ENCODE measurements around the gene KNDC1.

KNDC1 gene

GRCh38 chr10:133210398-133211140 is 50.5 kb downstream of the KNDC1 start:
- TF ChIP-seq CTCF (IDR thresholded peaks at IDR 0.05; ENCODE audit: low read depth, low read length) (no peak), POLR2A (IDR thresholded peaks at IDR 0.05; ENCODE audit: extremely low read depth, insufficient read length) (no peak), MAX (IDR thresholded peaks at IDR 0.05; ENCODE audit: low read depth, low read length) (no peak), MYC (IDR thresholded peaks at IDR 0.05; ENCODE audit: low read depth, low read length) (no peak)

GRCh38 chr10:133211141-133211830 is 51.3 kb downstream of the KNDC1 start:
- no peak overlapping the region for H3K4me3 ChIP-seq (ENCODE audit: low read depth, low read length)
- no peak for TF ChIP-seq MYC (IDR thresholded peaks at IDR 0.05; ENCODE audit: low read depth, low read length)
- TF ChIP-seq MAX (IDR thresholded peaks at IDR 0.05; ENCODE audit: low read depth, low read length) = no peak
- TF ChIP-seq CTCF (IDR thresholded peaks at IDR 0.05; ENCODE audit: low read depth, low read length) = no peak
- no peak for TF ChIP-seq POLR2A (IDR thresholded peaks at IDR 0.05; ENCODE audit: extremely low read depth, insufficient read length)
- DNase-seq (ENCODE audit: low read depth) = no peak

More at GRCh38 chr10:133210398-133211140, 50.5 kb downstream of the KNDC1 start:
- no peak for DNase-seq (ENCODE audit: low read depth)
- H3K4me3 ChIP-seq (ENCODE audit: low read depth, low read length) = no peak overlapping the region

- H3K4me3 ChIP-seq (ENCODE audit: low read depth, low read length) = no peak overlapping the region
- TF ChIP-seq CTCF (IDR thresholded peaks at IDR 0.05; ENCODE audit: low read depth, low read length) (no peak), POLR2A (IDR thresholded peaks at IDR 0.05; ENCODE audit: extremely low read depth, insufficient read length) (no peak), MYC (IDR thresholded peaks at IDR 0.05; ENCODE audit: low read depth, low read length) (no peak), MAX (IDR thresholded peaks at IDR 0.05; ENCODE audit: low read depth, low read length) (no peak)
- no peak for DNase-seq (ENCODE audit: low read depth)
Observed at GRCh38 chr10:133211959-133212852, 52.2 kb downstream of the KNDC1 start.

- TF ChIP-seq MAX (IDR thresholded peaks at IDR 0.05; ENCODE audit: low read depth, low read length) = no peak
- TF ChIP-seq MYC (IDR thresholded peaks at IDR 0.05; ENCODE audit: low read depth, low read length) = no peak
- TF ChIP-seq CTCF (IDR thresholded peaks at IDR 0.05; ENCODE audit: low read depth, low read length) = no peak
- no peak for TF ChIP-seq POLR2A (IDR thresholded peaks at IDR 0.05; ENCODE audit: extremely low read depth, insufficient read length)
- DNase-seq (ENCODE audit: low read depth) = no peak
- H3K4me3 ChIP-seq (ENCODE audit: low read depth, low read length) = no peak overlapping the region
Observed at GRCh38 chr10:133212853-133213494, 53.0 kb downstream of the KNDC1 start.

Data from NB4 (cell line).